Measurements from ENCODE around the gene ZFP62. TPM values are rescaled to one million over a fixed set of nuclear protein-coding genes. Genes with fewer than 3 reads are reported as not detected.

Gene ZFP62
- total and polyA plus RNA-seq, 2 of the 8 experiments (the other 6 are each of a cell fraction or from before 2014, with no cell fraction given) = 9.3 to 38.5 TPM

- TF ChIP-seq CEBPB (IDR thresholded peaks at IDR 0.05; ENCODE audit: low read depth, low read length) = no peak
- TF ChIP-seq CHD1 (IDR thresholded peaks at IDR 0.05; ENCODE audit: low read depth, low read length) = no peak
- TF ChIP-seq RAD21 (IDR thresholded peaks at IDR 0.05 in 1 of 2, conservative IDR thresholded peaks at IDR 0.05 in 1 of 2; ENCODE audit: low read depth in 2 of 2, low read length in 2 of 2) = no peak
Observed at GRCh38 chr5:180809403-180810209, 51.5 kb downstream of the ZFP62 start (continued).

Measured in H1 (cell line).